IMR-90 (cell line): ENCODE data around the gene CYB5B.

Experiments used
- CTCF ChIP-seq: conservative IDR thresholded peaks from 2 replicates; pipeline ENCODE4 v1.5.1; 2012; ENCODE audit warnings: mild to moderate bottlenecking, low read depth, low read length, improper control_type of control experiment
- ELK1 ChIP-seq: fragments of 150-350 bp; IDR thresholded peaks from 2 replicates; pipeline ENCODE4 v1.6.1; 2016; ENCODE audit warnings: low read depth, mild to moderate bottlenecking, low read length, moderate library complexity, borderline replicate concordance
- MXI1 ChIP-seq: IDR thresholded peaks from 2 replicates; pipeline ENCODE4 v1.6.1; 2012; ENCODE audit warnings: low read depth, mild to moderate bottlenecking, low read length, moderate library complexity, borderline replicate concordance
- NFE2L2 ChIP-seq: fragments of 150-350 bp; IDR thresholded peaks from 2 replicates; pipeline ENCODE4 v1.6.1; 2016; ENCODE audit warnings: low read depth, mild to moderate bottlenecking, low read length
- POLR2A ChIP-seq: IDR thresholded peaks from 2 replicates; pipeline ENCODE4 v1.6.1; 2012; ENCODE audit warnings: mild to moderate bottlenecking, low read depth, low read length
- RAD21 ChIP-seq: IDR thresholded peaks from 2 replicates; pipeline ENCODE4 v1.6.1; 2012; ENCODE audit warnings: low read length, improper control_type of control experiment
- USF2 ChIP-seq: fragments of 150-350 bp; IDR thresholded peaks from 2 replicates; pipeline ENCODE4 v1.6.1; 2017; ENCODE audit warnings: mild to moderate bottlenecking, antibody characterized with exemption, low read length, low read depth

- TF ChIP-seq ELK1 = no peak
- TF ChIP-seq CTCF = no peak
- TF ChIP-seq MXI1 = no peak
- TF ChIP-seq USF2 = no peak
- TF ChIP-seq POLR2A = no peak
- TF ChIP-seq NFE2L2 = no peak
- TF ChIP-seq RAD21 = no peak
Observed at GRCh38 chr16:69511651-69512050, 87.2 kb downstream of the CYB5B start.
